ENCODE data around the gene DLX4. TPM values are rescaled to one million over a fixed set of nuclear protein-coding genes. Genes with fewer than 3 reads are reported as not detected.

DLX4 gene
- total RNA-seq, 6 experiments from 2014 or later, result not detected

- peaks cover 0 to 36% of the 10 kb centered on the region in 2 donors for H3K27me3 ChIP-seq
- ATAC-seq, result peak; percentile 63 to 73 (median 68)
- peaks cover 0 to 25% (median 2%) of the 10 kb centered on the region in 4 donors for H3K4me1 ChIP-seq
- no peak overlapping the region for H3K27ac ChIP-seq
- no peaks in the 10 kb centered on the region for H3K9me3 ChIP-seq
- peak overlapping the region; percentile 46 to 48 (median 46) for H3K4me3 ChIP-seq
- H3K36me3 ChIP-seq, result no peaks in the 10 kb centered on the region
- peak; percentile 60 to 70 (median 63) for DNase-seq
- TF ChIP-seq POLR2A (IDR thresholded peaks at IDR 0.05) (no peak), CTCF (IDR thresholded peaks at IDR 0.05) (peak; percentile 93 to 96 (median 96))
- 0% methylated on average over 2 of the region's 58 CpGs for WGBS (ENCODE audit: insufficient coverage, low coverage, low lambda C conversion rate, missing lambda C conversion rate)
- intact Hi-C loops (cut with DNase I), result loop anchor here (5.0 kb wide), 2 partner anchors 119 to 134 kb away; no protein-coding TSS in a partner anchor
These were observed 27.7 kb downstream of the DLX4 start for GRCh38 chr17:49996495-49997300.

DNA sequence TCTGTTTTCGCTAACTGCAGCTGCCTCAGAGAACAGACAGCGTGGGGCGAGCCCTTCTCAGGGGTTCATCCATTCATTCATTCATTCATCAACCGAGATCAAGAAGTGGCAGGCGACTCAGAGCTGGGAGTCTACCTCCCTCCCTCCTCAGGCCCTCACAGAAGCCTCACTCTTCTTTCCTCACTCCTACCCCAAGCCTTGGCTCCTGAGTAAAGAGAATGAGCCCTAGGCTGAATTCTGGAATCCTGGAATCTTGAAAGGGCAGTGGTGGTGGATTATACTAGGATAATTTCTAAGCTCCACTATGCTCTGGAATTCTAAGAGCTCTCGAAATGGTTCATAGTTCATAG is 28.3 kb downstream of the DLX4 start:
- no peak for DNase-seq
- Histone ChIP-seq H3K27me3 (peaks cover 0 to 36% of the 10 kb centered on the region in 2 donors), H3K4me3 (peak overlapping the region in 1 of 3 donors; percentile 46), H3K4me1 (peaks cover 0 to 25% (median 2%) of the 10 kb centered on the region in 4 donors), H3K36me3 (no peaks in the 10 kb centered on the region), H3K9me3 (no peaks in the 10 kb centered on the region), H3K27ac (no peak overlapping the region)
- intact Hi-C loops (cut with DNase I), result loop anchor here (5.0 kb wide), 2 partner anchors 120 to 135 kb away; no protein-coding TSS in a partner anchor
- no peak for TF ChIP-seq CTCF (IDR thresholded peaks at IDR 0.05)
- TF ChIP-seq POLR2A (IDR thresholded peaks at IDR 0.05), result no peak
- ATAC-seq, result no peak
- WGBS (ENCODE audit: insufficient coverage, low coverage, low lambda C conversion rate, missing lambda C conversion rate), result 25% methylated on average over 4 of the region's 6 CpGs

DNA sequence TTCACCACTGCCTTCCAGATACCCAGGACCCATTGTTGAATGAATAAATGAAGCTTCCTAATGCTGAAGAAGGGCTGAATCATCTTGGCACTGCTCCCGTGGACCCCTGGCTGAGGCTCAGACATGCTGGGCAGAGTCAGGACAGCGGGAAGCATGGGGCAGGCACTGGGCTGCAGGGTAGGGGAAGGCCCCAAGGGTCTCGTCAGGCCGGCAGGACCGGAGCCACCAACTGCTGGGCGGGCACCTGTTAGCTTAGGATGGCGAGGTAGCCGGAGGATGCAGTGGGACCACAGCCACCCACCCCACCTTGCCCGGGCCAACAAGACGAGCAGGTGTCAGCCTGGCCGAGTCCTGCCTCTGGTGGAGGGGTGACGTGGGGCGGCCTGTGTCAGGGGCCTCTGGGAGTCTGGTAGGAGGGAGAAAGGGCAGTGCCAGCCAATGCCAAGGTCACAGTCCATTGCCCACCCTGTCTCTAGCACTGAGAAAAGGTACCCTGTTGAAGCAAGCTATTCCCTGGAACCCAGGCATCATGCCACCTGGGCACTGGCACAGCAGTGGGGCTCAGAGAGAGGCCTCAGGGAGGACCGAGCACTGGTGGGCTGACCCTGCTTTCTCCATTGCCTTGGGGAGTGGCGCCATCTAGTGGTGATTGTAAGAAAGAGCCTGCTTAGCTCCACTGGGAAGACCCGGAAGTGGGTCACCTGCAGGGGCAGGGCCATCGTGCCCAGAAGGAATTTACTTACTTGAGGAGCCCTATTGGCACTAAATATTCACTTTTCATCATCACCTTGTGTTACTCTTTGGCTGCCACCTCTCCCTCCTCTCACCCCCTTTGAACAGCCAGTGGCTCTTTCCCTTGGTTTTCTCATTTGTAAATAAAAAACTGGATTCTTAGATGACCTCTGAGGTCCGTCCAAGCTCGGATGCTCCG is 29.0 kb downstream of the DLX4 start:
- WGBS (ENCODE audit: insufficient coverage, low coverage, low lambda C conversion rate, missing lambda C conversion rate), result 10% methylated on average over 7 of the region's 20 CpGs
- ATAC-seq (peak; percentile 74 to 87 (median 80)), DNase-seq (peak; percentile 71 to 77 (median 75))
- no peak overlapping the region for H3K4me3 ChIP-seq
- intact Hi-C loops (cut with DNase I), result loop anchor here (5.0 kb wide), 2 partner anchors 121 to 136 kb away; no protein-coding TSS in a partner anchor
- TF ChIP-seq CTCF (IDR thresholded peaks at IDR 0.05) (peak; percentile 89 to 99 (median 97)), POLR2A (IDR thresholded peaks at IDR 0.05) (no peak)
- no peaks in the 10 kb centered on the region for H3K36me3 ChIP-seq
- peaks cover 0 to 34% of the 10 kb centered on the region in 2 donors for H3K27me3 ChIP-seq
- H3K9me3 ChIP-seq, result no peaks in the 10 kb centered on the region
- peaks cover 0 to 25% (median 2%) of the 10 kb centered on the region in 4 donors for H3K4me1 ChIP-seq
- H3K27ac ChIP-seq, result no peak overlapping the region

DNA sequence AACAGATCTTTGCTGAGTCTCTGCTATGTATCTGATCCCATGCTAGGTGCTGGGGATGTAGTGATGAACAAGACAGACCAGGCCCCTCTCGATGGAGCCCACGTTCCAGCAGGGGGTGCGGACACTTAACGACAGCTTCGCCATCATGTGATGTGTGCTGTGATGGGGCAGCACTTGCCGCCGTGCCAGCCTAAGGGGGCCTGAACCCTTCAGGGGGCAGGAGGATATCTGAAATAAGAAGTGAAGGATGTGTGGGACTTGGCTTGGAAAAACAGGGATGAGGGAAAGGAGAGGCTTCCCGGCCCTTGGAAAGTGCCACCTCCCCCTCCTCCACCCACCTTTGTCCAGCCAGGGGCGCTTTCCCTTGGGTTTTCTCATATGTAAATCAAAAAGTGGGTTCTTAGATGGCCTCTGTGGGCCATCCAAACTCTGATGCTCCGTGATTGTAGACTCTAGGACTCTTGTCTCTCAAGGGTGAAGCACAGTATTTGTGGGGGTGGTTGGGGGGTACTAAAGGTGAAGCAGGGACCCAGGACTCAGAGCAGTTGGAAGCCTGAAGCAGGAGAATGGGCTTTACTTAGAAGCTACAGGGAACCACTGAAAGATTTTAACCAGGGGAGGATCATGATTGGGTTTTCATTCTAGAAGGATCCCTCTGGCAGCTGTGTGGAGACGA is 30.0 kb downstream of the DLX4 start:
- peaks cover 0 to 25% of the 10 kb centered on the region in 2 donors for H3K27me3 ChIP-seq
- H3K4me1 ChIP-seq, result peaks cover 0 to 17% (median 2%) of the 10 kb centered on the region in 4 donors
- 44% methylated on average over 8 of the region's 11 CpGs for WGBS (ENCODE audit: insufficient coverage, low coverage, low lambda C conversion rate, missing lambda C conversion rate)
- H3K4me3 ChIP-seq, result no peak overlapping the region
- H3K27ac ChIP-seq, result no peak overlapping the region
- H3K9me3 ChIP-seq, result no peaks in the 10 kb centered on the region
- DNase-seq, result peak in 1 of 3 donors; percentile 34
- no peak for ATAC-seq
- intact Hi-C loops (cut with DNase I), result loop anchor here (5.0 kb wide), 2 partner anchors 122 to 137 kb away; no protein-coding TSS in a partner anchor
- no peaks in the 10 kb centered on the region for H3K36me3 ChIP-seq
- TF ChIP-seq CTCF (IDR thresholded peaks at IDR 0.05) (no peak), POLR2A (IDR thresholded peaks at IDR 0.05) (no peak)
